Liver (tissue), 3 donors: ENCODE data around the gene EXOC3.

Experiments
- ATF3 ChIP-seq: IDR thresholded peaks from 2 replicates; pipeline ENCODE4 v1.6.1; 2016; ENCODE audit warnings: antibody characterized with exemption
- EGR1 ChIP-seq, 2 donors: IDR thresholded peaks; 2 replicates each; pipeline ENCODE4 v1.6.1; 2016 to 2018; ENCODE audit warnings: antibody characterized with exemption in 2 of 2, low read depth in 2 of 2
- FOXA2 ChIP-seq: IDR thresholded peaks from 2 replicates; pipeline ENCODE4 v1.6.1; 2016; ENCODE audit warnings: antibody characterized with exemption
- GABPA ChIP-seq, 2 donors: IDR thresholded peaks in 1 of 2; conservative IDR thresholded peaks in 1 of 2; 2 replicates each; pipeline ENCODE4 v1.6.1; 2016; ENCODE audit warnings: antibody characterized with exemption in 2 of 2, mild to moderate bottlenecking in 1 of 2, moderate library complexity in 1 of 2
- JUND ChIP-seq, 2 donors: IDR thresholded peaks; 2 replicates each; pipeline ENCODE4 v1.6.1; 2016; ENCODE audit warnings: antibody characterized with exemption in 2 of 2
- MAX ChIP-seq: IDR thresholded peaks from 2 replicates; pipeline ENCODE4 v1.6.1; 2016; ENCODE audit warnings: antibody characterized with exemption
- RAD21 ChIP-seq, 2 donors: IDR thresholded peaks; 2 replicates each; pipeline ENCODE4 v1.6.1; 2016; ENCODE audit warnings: antibody characterized with exemption in 2 of 2, mild to moderate bottlenecking in 2 of 2
- REST ChIP-seq: IDR thresholded peaks from 2 replicates; pipeline ENCODE4 v1.6.1; 2016; ENCODE audit warnings: antibody characterized with exemption, mild to moderate bottlenecking
- TF ChIP-seq, protein P1 (sequence below): fragments of 150-350 bp; IDR thresholded peaks from 2 replicates; pipeline ENCODE4 v1.5.1; 2017; ENCODE audit warnings: improper control_type of control experiment, low read depth, low read length; ENCODE audit not compliant: missing input control
- TF ChIP-seq, protein P2 (sequence below): IDR thresholded peaks from 2 replicates; pipeline ENCODE4 v1.6.1; 2016; ENCODE audit warnings: antibody characterized with exemption
- donor health status: healthy.
- donor health status: healthy.

- TF ChIP-seq, protein P1, sequence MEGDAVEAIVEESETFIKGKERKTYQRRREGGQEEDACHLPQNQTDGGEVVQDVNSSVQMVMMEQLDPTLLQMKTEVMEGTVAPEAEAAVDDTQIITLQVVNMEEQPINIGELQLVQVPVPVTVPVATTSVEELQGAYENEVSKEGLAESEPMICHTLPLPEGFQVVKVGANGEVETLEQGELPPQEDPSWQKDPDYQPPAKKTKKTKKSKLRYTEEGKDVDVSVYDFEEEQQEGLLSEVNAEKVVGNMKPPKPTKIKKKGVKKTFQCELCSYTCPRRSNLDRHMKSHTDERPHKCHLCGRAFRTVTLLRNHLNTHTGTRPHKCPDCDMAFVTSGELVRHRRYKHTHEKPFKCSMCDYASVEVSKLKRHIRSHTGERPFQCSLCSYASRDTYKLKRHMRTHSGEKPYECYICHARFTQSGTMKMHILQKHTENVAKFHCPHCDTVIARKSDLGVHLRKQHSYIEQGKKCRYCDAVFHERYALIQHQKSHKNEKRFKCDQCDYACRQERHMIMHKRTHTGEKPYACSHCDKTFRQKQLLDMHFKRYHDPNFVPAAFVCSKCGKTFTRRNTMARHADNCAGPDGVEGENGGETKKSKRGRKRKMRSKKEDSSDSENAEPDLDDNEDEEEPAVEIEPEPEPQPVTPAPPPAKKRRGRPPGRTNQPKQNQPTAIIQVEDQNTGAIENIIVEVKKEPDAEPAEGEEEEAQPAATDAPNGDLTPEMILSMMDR, result no peak
- TF ChIP-seq RAD21 (IDR thresholded peaks at IDR 0.05) (no peak), ATF3 (no peak), GABPA (IDR thresholded peaks at IDR 0.05 in 1 of 2, conservative IDR thresholded peaks at IDR 0.05 in 1 of 2) (no peak), EGR1 (IDR thresholded peaks at IDR 0.05; ENCODE audit: low read depth in 2 of 2) (no peak), JUND (IDR thresholded peaks at IDR 0.05) (no peak), MAX (no peak), REST (no peak), FOXA2 (no peak)
- TF ChIP-seq, protein P2, sequence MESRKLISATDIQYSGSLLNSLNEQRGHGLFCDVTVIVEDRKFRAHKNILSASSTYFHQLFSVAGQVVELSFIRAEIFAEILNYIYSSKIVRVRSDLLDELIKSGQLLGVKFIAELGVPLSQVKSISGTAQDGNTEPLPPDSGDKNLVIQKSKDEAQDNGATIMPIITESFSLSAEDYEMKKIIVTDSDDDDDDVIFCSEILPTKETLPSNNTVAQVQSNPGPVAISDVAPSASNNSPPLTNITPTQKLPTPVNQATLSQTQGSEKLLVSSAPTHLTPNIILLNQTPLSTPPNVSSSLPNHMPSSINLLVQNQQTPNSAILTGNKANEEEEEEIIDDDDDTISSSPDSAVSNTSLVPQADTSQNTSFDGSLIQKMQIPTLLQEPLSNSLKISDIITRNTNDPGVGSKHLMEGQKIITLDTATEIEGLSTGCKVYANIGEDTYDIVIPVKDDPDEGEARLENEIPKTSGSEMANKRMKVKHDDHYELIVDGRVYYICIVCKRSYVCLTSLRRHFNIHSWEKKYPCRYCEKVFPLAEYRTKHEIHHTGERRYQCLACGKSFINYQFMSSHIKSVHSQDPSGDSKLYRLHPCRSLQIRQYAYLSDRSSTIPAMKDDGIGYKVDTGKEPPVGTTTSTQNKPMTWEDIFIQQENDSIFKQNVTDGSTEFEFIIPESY, result no peak
Observed at GRCh38 chr5:403995-404394, 39.0 kb upstream of the EXOC3 start.
